ENCODE data around the gene ANKRD13A. TPM values are rescaled to one million over a fixed set of nuclear protein-coding genes. Genes with fewer than 3 reads are reported as not detected.
A peak's percentile ranks its signal among the peaks of the same experiment; 100 is the strongest.
"Not testable (repeated sequence)": the region's sequence is repeated elsewhere in the genome, so short reads cannot be mapped to it uniquely, and the experiment has no call there.

ANKRD13A gene
- total and polyA plus RNA-seq, 11 donors = 8.4 to 80.6 (median 24.4) TPM

DNA sequence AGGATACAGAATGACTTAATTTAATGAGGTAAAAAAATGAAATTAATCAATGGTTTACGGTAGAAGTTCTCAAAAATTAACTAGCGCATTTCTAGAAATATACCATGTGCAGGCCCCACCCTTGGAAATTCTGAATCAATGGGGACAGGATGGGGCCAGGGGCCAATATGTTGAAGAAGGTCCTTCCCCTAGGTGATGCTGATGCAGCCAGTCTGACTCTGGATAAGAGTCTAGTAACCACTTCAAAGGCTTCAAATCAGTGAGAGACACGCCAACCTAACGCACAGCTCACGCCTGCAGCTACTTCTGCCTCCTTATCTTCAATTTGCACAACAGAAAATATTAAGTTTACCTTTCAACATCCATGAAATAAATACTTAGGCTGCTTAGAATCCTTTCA lies 17.9 kb upstream of the ANKRD13A start:
- DNase-seq (no peak), ATAC-seq (no peak)
- H3K4me3 ChIP-seq = no peak overlapping the region
- no peaks in the 10 kb centered on the region for H3K27me3 ChIP-seq
- peaks cover 0 to 38% (median 0%) of the 10 kb centered on the region in 12 donors for H3K4me1 ChIP-seq
- intact Hi-C loops (cut with DNase I) = no loop called here
- WGBS, 4 donors = 94 to 96% (median 95%) methylated on average over 5 of the region's 5 CpGs
- TF ChIP-seq, protein P1, sequence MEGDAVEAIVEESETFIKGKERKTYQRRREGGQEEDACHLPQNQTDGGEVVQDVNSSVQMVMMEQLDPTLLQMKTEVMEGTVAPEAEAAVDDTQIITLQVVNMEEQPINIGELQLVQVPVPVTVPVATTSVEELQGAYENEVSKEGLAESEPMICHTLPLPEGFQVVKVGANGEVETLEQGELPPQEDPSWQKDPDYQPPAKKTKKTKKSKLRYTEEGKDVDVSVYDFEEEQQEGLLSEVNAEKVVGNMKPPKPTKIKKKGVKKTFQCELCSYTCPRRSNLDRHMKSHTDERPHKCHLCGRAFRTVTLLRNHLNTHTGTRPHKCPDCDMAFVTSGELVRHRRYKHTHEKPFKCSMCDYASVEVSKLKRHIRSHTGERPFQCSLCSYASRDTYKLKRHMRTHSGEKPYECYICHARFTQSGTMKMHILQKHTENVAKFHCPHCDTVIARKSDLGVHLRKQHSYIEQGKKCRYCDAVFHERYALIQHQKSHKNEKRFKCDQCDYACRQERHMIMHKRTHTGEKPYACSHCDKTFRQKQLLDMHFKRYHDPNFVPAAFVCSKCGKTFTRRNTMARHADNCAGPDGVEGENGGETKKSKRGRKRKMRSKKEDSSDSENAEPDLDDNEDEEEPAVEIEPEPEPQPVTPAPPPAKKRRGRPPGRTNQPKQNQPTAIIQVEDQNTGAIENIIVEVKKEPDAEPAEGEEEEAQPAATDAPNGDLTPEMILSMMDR (IDR thresholded peaks at IDR 0.05) = no peak
- TF ChIP-seq POLR2A (IDR thresholded peaks at IDR 0.05) = no peak
- H3K27ac ChIP-seq = peak overlapping the region in 1 of 12 donors; percentile 20
- peaks cover 3 to 100% (median 100%) of the 10 kb centered on the region in 9 donors for H3K36me3 ChIP-seq
- no peaks in the 10 kb centered on the region for H3K9me3 ChIP-seq

DNA sequence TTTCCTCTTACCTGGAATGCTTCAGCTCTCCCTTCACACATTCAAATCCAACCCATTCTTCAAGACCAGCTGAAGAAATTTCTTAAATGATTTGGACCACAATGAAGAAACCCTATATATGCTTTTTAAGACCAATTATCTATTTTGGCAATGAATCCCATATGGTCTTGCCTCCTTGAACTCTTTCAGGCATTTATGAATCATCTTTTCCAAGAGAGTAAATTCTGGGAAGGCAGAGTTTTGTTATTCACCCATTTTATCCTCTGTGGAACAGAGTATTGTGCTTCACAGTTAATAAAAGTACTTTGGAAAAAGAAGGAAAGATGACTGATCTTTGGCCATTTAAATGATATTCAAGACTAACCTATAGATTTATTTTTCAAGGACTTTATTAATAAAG lies 17.0 kb upstream of the ANKRD13A start:
- ATAC-seq = no peak
- TF ChIP-seq, protein P1 (IDR thresholded peaks at IDR 0.05) = no peak
- TF ChIP-seq POLR2A (IDR thresholded peaks at IDR 0.05) = no peak
- Histone ChIP-seq H3K4me1 (peaks cover 0 to 38% (median 0%) of the 10 kb centered on the region in 12 donors), H3K36me3 (peaks cover 3 to 100% (median 100%) of the 10 kb centered on the region in 9 donors), H3K9me3 (no peaks in the 10 kb centered on the region), H3K27me3 (no peaks in the 10 kb centered on the region), H3K4me3 (no peak overlapping the region), H3K27ac (peak overlapping the region in 1 of 12 donors; percentile 3)
- no peak for DNase-seq
- intact Hi-C loops (cut with DNase I) = no loop called here

DNA sequence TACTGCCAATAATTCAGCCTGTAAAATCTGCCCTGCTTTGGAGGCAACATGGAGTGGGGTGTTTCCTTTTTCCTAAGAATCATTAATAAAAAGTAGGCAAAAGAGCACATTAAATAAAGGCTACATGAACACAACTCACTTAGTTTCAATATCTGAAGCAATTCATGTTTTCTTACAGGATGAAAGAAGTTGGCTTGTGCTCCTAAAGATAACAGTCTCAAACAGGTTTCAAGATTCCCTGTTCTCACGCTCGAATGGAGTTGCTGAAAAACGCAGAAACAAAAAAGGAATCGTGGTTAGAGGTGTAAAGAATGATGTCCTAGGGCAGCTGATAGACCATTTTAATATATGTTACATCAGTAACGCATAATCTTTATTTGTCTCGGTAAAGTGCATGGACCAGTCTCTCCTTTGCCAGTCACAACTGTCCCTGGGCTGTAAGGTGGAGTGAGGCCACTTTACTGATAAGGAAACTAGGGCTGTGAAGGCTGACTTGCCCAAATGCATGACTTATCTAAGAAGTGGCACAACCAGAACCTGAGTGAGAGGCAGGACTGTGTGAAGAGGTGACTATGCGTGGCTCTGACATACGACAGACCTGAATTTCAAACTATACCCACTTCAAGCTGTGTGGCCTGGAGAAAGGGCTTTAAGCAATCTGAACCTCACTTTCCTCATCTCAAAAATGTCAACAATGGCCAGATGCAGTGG lies 15.6 kb upstream of the ANKRD13A start:
- no peak overlapping the region for H3K4me3 ChIP-seq
- H3K27me3 ChIP-seq = no peaks in the 10 kb centered on the region
- DNase-seq (no peak), ATAC-seq (peak in 3 of 4 donors; percentile 79 to 89 (median 80))
- peak overlapping the region in 2 of 12 donors; percentile 3 to 4 for H3K27ac ChIP-seq
- TF ChIP-seq, protein P1 (IDR thresholded peaks at IDR 0.05) = no peak
- no peak for TF ChIP-seq POLR2A (IDR thresholded peaks at IDR 0.05)
- intact Hi-C loops (cut with DNase I) = no loop called here
- H3K9me3 ChIP-seq = no peaks in the 10 kb centered on the region
- 63 to 82% (median 69%) methylated on average over 8 of the region's 8 CpGs for WGBS, 4 donors
- H3K36me3 ChIP-seq = peaks cover 3 to 100% (median 100%) of the 10 kb centered on the region in 9 donors
- peaks cover 0 to 36% (median 0%) of the 10 kb centered on the region in 12 donors for H3K4me1 ChIP-seq

- not testable (repeated sequence) for DNase-seq
- WGBS, 4 donors = 94 to 97% (median 96%) methylated on average over 16 of the region's 16 CpGs
- peaks cover 0 to 100% (median 99%) of the 10 kb centered on the region in 9 donors for H3K36me3 ChIP-seq
These were observed 13.0 kb upstream of the ANKRD13A start for GRCh38 chr12:109986236-109986635.

More at GRCh38 chr12:109986236-109986635, 13.0 kb upstream of the ANKRD13A start:
- H3K4me3 ChIP-seq; ATAC-seq; intact Hi-C loops (cut with DNase I); H3K27ac ChIP-seq; H3K27me3 ChIP-seq; H3K9me3 ChIP-seq: not testable (repeated sequence)
- H3K4me1 ChIP-seq = peaks cover 0 to 26% (median 15%) of the 10 kb centered on the region in 12 donors
